ENCODE results near the gene CYP19A1. TPM values are rescaled to one million over a fixed set of nuclear protein-coding genes. Genes with fewer than 3 reads are reported as not detected.

The CYP19A1 gene
- total and polyA plus RNA-seq, 10 of the 15 experiments (the other 5 are each of a cell fraction or from before 2014, with no cell fraction given), result 0.08 to 1.8 (median 0.70) TPM

DNA sequence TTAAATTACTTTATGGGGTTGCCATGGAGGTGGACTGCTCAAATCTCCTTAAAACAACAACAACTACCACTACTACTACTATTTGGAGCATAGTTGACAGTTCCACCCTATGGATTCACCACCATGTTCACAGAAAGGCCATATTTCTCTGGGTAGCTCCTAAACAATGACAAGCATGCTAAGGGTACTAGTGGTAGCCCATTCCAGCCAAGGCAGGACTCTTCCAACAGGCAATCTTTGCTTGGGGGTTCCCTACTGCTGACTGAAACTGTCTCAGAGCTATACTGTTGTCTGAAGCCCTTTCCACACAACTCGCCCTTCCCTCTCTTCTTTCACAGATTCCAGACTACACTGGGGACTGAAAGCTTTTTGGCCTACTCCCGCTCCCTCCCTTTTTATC is 68.9 kb downstream of the CYP19A1 start (continued):
- TF ChIP-seq ZNF687 (IDR thresholded peaks at IDR 0.05), result no peak
- TF ChIP-seq, protein P1, sequence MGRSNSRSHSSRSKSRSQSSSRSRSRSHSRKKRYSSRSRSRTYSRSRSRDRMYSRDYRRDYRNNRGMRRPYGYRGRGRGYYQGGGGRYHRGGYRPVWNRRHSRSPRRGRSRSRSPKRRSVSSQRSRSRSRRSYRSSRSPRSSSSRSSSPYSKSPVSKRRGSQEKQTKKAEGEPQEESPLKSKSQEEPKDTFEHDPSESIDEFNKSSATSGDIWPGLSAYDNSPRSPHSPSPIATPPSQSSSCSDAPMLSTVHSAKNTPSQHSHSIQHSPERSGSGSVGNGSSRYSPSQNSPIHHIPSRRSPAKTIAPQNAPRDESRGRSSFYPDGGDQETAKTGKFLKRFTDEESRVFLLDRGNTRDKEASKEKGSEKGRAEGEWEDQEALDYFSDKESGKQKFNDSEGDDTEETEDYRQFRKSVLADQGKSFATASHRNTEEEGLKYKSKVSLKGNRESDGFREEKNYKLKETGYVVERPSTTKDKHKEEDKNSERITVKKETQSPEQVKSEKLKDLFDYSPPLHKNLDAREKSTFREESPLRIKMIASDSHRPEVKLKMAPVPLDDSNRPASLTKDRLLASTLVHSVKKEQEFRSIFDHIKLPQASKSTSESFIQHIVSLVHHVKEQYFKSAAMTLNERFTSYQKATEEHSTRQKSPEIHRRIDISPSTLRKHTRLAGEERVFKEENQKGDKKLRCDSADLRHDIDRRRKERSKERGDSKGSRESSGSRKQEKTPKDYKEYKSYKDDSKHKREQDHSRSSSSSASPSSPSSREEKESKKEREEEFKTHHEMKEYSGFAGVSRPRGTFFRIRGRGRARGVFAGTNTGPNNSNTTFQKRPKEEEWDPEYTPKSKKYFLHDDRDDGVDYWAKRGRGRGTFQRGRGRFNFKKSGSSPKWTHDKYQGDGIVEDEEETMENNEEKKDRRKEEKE (IDR thresholded peaks at IDR 0.05), result no peak
- TF ChIP-seq CBX3 (IDR thresholded peaks at IDR 0.05; ENCODE audit: borderline replicate concordance, low read depth), result no peak
- no peak for TF ChIP-seq FOXK2 (IDR thresholded peaks at IDR 0.05)
- TF ChIP-seq SIX5 (IDR thresholded peaks at IDR 0.05; ENCODE audit: low read depth, low read length, severe bottlenecking), result no peak
- no peak for TF ChIP-seq CHD2 (IDR thresholded peaks at IDR 0.05; ENCODE audit: borderline replicate concordance, low read depth, low read length)
